HG03025 (cell line): ENCODE results near the gene JAM2.
"Not testable (repeated sequence)": the region's sequence is repeated elsewhere in the genome, so short reads cannot be mapped to it uniquely, and the experiment has no call there.

Source experiments
- ATAC-seq: cut with Tn5 transposase; IDR thresholded peaks from one replicate; pipeline ENCODE4 v1.9.1; 2021; ENCODE audit warnings: mild to moderate bottlenecking, moderate library complexity; ENCODE audit not compliant: unreplicated experiment, low FRiP score

JAM2 gene

DNA sequence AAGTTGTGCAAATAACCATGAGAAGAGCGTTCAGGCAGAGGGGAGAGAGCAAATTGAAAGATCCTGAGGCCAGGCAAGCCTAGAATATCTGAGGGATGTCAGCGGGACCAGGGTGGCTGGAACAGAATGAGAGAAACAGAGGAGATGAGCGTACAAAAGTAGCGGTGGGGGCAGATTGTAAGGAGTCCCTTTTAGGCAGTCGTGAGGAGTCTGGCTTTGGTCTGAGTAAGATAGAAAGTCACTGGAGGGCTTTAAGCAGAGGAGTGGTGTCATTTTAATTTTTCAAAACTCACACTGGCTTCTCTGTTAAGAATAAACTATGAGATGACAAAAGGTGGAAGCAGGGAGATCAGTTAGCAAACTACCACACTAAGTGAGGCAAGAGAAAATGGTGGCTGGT lies 71.5 kb downstream of the JAM2 start:
- ATAC-seq: no peak

DNA sequence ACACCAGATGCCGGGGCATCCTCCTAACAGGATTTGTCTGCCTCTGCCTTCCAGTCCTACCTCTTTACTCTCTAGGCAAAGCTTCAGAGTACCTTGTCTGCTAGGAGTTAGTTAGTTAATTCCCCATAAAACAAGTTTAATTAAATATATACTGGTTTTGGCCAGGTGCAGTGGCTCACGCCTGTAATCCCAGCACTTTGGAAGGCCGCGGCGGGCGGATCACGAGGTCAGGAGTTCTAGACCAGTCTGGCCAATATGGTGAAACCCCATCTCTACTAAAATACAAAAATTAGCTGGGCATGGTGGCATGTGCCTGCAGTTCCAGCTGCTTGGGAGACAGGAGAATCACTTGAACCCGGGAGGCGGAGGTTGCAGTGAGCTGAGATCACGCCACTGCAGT lies 75.0 kb downstream of the JAM2 start:
- not testable (repeated sequence) for ATAC-seq

DNA sequence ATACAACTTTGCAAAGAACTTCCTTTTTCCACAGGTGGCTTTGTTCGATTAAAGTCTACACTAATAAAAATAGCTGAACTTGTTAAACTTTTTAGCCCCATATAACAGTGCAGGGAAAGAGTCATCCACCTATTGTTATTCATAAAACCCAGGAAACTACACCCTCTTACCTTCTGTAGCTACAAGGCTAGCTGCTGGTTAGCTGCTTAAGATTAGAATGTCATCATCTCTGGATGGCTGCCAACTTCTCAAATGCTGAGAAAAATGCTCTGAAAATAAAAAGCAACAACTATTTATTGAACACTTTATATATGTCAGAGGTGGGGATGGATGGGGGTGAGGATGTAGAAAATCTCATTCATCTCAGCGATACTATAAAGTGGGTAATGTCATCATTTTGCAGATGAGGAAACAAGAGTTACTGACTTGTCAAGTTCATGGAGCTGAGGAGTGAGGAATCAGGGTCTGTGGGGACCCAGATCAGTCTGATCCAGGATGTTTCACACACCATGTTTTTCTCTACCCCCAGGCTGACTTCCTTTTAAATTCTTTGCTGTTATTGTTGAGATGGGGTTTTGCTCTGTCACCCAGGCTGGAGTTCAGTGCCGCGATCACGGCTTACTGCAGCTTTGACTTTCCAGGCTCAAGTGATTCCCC lies 78.6 kb downstream of the JAM2 start:
- ATAC-seq: no peak

DNA sequence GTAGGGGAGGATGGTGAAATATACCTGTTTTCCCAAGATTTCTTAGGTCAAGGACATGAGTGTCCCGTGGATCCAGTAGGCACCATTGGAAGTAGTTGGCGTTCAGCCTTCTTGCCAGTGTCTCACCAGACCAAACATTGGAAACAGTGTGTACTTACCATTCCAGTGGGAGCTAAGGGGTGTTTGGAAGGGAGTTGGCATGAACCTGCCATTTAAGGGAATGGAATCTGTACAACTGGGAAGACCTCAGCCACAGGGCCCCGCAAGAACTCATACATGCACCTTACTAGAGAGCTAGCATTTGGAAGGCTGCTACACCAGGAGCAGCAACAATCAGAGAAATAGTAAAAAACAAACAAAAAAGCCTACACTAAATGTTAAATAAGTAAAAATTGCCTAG lies 82.9 kb downstream of the JAM2 start:
- ATAC-seq: no peak

DNA sequence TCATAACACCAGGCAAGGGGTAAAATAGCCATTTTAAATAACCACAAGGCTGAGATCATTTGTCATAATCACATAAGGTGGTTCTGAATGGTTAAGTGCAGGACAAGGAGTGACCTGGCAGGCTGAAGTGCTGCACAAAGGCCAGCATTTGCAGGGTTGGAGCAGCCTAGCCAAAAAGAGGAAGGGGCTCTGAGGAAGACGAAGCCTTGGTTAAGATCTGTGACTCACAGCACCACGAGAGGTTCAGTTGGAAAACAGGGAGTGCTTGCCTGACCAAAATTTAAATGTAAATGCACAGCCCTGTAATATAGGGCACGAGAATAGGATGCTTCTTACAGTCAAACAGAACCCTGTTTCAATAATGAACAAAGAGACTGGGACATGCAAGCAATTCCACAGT lies 83.6 kb downstream of the JAM2 start:
- ATAC-seq: no peak

DNA sequence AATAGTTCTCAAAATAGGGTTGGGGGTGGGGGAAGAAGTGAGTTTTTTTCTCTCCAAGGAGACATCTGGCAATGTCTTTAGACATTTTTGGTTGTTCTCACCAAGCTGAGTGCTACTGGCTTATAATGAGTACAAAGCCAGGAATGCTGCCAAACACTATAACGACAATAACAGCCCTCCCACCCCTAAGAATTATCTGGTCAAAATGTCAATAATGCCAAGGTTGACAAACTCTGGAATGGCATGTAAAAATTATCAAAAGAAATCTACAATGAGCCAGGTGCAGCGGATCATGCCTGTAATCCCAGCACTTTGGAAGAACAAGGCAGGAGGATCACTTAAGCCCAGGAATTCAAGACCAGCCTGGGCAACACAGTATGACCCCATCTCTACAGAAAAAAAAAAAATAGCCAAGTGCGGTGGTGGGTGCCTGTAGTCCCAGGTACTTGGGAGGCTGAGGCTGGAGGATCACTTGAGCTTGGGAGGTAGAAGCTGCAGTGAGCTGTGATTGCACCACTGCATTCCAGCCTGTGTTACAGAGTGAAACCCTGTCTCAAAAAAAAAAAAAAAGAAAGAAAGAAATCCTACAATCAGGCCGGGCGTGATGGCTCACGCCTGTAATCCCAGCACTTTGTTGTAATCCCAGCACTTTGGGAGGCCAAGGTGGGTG lies 93.2 kb downstream of the JAM2 start:
- no peak for ATAC-seq

DNA sequence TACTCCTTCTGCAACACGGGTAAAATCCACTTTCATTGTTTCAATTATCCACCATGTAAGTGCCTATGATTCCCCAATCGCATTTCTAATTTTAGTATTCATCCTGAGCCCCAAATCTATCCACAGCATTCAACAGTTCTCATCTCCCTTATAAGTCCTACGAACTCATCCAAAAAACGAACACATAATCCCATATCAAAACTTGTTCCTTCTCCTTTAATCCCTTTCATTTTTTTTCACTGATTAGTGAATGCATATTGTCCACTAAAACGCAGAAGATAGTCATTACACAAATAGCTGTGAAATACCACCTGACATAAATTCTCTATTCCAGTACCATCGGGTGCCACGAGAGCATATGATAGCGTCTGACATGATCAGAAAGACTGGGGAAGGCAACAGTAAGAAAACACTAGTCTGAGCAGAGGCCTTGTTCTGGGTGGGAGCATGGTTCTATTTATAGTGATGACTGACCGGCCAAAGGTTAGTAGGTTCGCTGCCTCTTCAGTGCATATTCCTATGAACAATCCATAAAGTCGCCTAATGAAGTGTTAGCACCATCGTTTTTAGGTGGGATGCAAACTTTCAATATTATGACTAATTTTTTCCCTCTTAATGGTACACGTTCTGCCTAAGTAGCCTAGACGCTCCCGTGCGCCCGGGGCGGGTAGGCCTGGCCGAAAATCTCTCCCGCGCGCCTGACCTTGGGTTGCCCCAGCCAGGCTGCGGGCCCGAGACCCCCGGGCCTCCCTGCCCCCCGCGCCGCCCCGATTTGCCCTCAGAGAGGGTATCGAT lies 95.0 kb downstream of the JAM2 start:
- ATAC-seq: peak; percentile 4

DNA sequence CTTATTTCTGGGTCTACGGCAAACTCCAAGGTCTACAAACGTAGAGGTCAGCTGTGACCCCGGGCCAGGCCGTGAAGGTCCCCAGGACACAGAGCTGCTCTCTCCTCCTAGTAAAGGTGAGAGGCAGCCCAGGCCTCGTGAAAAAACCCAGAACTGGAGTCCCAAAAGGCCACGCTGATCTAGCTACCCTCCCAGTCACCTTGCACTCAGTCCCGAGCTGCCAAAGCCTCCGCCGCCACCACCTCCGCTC lies 95.5 kb downstream of the JAM2 start:
- ATAC-seq: no peak

DNA sequence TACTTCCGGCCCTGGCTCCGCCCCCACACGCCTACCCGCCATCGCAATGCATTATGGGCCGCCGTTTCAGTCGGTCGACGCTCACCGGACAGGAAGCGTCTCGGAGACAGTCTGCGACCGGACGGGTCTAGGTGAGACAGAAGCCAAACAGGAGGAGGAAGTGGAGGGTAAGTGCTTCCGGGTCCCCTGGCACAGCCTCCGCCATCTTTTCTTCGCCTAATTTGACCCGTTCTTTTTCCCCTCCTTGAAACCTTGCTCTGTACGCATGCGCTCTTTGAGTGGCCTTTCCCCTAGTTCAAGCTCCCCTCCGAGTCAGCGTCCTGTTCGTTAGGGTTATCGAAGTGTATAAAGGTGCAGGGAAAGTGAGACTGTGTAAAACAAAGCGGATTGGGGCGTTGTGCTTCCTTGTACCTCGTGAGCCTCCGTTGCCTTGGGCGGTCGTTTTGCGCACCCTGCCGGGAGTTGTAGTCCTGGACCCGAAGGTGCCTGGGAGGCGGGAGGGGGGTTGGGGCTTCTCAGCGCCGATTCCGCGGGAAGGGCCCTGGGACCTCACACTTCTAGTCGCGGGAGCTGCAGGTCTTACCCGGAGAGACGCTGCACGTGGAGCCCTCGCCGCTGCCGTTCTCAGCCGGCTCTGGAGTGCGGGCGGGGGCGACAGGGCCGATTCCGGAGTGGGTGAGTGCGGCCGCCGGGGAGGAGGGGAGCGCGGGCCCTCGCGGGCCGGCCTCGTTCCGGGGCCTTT lies 96.0 kb downstream of the JAM2 start, which contains the start of the genes ATP5PF and GABPA:
ATP5PF (minus strand) TSS at position 1 of the 742 bp plus-strand sequence. CDS start 5,110 bp downstream, outside the sequence.
GABPA (plus strand) TSS at position 69 of the 742 bp plus-strand sequence. CDS start 6,627 bp downstream, outside the sequence.
- ATAC-seq: peak; percentile 90

DNA sequence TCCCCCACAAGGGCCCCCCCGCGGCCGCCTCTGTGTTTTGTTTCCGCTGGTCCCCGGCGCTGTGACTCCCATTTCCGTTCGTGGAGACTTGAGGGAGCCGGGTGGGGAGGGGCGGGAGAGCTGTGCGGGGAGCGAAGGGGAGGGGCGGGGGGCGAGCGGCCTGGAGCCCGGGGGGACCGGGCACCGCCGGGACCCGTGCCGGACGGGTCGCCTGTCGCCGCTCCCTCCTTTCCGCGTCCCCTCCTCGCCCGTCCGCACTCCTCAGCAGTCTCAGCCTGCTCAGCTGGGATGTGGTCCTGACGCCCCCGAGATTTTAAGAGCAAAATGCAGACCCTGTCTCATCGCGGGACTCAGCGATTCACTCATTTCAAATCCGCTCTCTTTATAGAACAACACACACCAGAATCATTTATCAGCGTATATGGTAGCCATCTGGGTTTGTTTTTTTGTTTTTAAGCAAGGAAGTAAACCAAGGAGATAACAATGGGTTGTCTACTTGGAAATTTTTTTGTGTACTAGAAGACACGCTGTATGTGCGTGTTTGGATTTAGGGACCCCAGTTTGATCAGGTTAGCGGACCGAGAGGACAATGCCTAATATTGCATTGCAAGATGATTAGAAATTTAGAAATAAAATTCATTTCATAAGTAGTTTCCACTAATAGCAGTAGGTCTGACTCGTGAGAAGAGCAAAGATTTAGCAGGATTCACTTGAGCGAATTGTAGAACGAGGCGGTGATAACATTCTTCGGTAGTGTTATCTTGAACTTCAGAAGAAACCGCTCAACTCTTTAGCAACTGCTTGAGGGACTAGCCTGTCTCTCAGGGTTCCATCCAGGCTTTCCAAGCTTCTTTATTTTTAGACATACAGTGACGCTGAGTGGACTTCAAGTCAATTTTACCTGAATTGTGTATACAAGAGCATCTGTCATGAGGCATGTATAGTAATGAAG lies 96.9 kb downstream of the JAM2 start:
- ATAC-seq: peak; percentile 14

DNA sequence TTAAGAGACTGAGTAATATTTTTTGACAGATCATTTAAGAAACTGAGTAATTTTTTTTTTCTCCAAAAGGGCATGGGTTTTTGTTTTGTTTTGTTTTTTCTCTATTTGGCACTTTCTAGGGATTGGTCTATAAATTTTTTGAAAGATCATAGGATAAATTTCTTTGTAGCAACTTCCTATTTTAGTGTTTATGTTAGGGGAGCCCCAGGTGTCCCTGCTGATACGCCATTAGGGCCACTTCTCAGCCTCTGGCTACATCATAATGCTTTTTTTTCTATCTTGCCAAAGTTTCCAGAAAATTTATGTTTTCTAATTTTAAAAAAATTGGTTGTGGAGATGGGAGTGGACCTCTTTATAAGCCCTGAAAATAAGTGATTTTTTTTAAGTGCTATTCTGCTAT lies 98.4 kb downstream of the JAM2 start:
- no peak for ATAC-seq

DNA sequence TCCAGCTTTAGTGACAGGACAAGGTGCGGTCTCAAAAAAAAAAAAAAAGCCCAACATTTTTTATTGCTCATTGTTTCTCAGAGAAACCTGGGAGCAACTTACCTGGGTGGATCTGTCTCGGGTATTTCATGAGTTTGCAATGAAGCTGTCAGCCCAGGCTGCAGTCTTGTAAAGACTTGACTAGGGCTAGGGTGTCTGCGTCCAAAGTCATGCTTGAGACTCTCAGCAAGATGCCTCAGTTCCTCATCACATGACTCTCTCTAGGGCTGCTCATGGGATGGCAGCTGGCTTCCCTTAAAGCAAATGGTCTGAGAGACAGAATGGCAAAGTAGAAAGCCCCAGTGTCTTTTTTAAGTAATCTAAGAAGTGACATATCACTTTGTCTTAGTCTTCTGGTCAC lies 103.8 kb downstream of the JAM2 start:
- ATAC-seq: no peak

DNA sequence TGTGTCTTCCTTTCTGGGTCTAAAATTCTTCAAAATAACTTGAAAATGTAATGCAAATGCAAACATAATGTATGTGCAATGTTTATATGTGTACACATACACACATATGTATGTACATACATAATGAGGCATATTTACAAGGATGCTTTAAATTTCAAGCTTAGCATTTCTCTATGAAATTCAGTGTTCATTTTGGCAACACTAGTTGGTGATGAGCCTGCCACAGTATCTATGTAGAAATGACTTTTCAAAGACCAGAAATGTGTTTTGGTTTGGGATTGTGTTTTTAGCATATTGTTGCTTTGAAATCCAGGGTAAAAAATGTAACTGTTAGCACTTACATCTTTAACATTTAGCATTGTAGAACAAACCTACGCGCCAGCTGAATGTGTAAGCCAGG lies 105.8 kb downstream of the JAM2 start:
- ATAC-seq: no peak

DNA sequence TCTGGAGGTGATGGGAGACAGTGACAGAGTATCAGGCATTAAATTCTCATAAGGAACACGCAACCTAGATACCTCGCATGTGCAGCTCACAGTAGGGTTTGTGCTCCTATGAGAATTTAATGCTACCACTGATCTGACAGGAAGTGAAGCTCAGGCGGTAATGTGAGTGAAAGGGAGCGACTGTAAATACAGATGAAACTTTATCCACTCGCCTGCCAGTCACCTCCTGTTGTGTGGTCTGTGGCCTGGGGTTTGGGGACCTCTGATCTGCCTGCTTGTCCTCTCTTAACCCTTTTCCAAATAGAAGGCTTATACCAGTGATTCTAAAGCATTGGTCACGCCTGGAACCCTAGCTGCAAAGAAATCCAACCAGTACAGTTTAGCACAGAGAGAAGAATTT lies 111.0 kb downstream of the JAM2 start:
- ATAC-seq: no peak

DNA sequence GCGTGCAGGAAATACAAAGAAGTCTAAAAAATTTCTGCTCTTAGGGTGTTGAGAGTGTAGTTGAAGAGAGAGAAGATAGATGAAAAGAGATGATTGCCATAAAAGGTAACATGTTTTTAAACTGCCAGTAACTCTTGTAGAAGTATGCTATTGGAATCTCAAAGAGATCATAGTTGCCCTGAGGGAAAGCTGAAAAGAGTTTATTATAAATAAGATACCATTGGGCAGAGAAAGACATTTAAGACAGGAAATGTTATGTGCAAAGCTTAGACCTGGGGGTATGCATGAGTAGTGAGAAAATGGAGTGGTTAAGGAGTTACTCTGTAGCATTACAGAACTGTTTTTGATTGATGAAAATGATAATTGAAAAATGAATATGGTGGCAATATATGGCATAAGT lies 113.4 kb downstream of the JAM2 start:
- ATAC-seq: no peak

DNA sequence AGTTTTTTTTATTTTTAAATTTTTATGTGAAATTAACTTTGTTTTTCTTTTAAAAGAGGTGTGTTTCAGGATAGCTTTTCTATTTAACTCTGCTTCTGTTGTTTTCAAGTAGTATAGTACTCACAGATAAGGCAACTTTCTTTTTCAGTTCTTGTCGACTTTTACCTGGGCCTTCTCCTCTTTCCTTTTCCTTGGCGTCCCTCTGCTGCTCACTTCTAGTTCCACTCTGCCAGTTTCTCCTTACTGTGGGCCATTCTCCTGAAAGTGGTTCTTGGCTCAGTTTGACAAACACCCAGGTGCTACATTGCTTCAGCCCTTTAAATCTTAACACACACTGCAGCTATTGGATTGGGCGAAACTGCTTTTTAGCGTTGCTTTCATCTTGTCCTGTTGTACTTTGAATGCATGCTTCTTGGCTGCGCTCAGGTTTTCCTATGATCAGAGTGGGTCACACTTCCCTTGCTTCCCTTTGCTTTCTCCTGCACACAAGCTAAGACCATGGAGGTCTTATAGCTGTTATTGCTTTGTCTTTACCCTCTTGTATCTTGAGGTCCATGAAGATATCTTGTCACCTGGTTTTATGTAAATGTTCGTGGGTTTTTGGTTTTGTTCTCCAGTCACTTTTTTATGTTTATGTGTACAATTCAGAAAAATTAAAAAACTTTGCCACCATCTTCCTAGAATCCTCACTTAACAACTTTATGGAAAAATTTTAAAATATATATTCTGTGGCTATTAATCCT lies 117.3 kb downstream of the JAM2 start:
- ATAC-seq: no peak

DNA sequence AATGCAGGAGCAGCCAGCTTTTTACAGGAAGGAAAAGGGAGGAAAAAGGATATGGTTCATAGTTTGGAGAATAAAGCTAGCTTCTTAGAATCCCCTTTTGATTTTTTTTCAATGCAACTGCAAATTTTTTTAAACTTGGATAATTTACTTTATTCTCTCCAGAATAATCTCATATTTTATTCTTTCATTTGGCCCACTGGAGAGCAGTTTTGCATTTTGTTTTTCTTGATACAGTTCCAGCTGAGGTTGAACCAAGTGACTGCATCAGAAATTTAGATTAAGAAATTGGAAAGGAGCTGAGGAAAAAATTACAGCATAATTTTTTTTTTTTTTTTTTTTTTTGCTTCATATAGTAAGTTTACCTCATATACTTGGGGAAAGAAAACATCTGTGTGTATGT lies 118.5 kb downstream of the JAM2 start:
- no peak for ATAC-seq

DNA sequence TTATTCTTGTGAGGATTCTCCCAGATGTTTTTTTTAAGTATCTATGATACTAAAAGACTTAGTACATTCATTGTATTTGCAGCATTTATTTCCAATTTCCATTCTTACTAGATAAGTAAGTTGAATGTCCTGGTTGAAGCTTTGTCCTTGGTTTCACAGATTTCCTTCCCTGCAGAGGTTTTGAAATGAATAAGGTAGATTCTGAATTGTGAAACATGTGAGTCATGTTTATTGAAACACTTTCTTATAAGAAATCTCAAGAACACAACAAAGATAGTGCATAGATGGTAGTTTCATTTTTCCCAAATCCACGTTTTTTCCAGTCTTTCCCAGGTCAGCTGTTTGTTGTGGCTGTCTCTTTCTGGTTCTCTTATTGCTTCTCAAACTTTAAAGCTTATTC lies 120.5 kb downstream of the JAM2 start:
- no peak for ATAC-seq

DNA sequence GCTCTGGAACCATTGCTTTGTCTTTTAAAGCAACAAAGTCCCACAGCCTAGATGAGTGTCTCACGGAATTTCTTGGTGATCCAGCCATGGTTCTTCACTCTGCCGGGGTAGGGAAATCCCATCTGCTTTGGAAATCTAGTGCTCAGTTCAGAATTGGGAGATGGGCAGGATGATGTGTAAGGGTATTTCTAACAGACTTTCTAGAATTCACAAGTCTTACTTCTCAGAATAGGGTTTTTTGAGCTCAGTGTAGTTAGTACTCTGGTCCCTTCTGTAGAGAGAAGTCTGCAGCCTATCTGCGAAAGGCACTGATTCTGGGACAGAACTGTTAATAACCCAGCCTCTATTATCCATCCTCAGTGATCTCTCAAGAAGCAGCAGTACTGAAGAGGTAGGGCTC lies 121.0 kb downstream of the JAM2 start:
- ATAC-seq: no peak
